CD4-positive, CD25-positive, alpha-beta regulatory T cell (primary cell): ENCODE measurements around the gene PROX1. TPM values are rescaled to one million over a fixed set of nuclear protein-coding genes. Genes with fewer than 3 reads are reported as not detected.

Source experiments
- ATAC-seq, 2 donors: fragments of 150-1000 bp; cut with Tn5 transposase; one replicate each; pipeline ENCODE4 v1.10.0; 2021; ENCODE audit warnings: low read depth in 2 of 2, moderate number of reproducible peaks in 2 of 2, moderate library complexity in 1 of 2
- DNase-seq, 3 donors: peaks; one replicate each; pipeline versions ENCODE4 v3.0.0 to v3.0.0-alpha.2; 2012 to 2022; ENCODE audit warnings: mixed read lengths in 1 of 3
- H3K27ac ChIP-seq: one replicate; pipeline ENCODE4 v1.7.0; 2013; ENCODE audit warnings: mild to moderate bottlenecking, low read length; ENCODE audit not compliant: insufficient read depth, poor library complexity, severe bottlenecking
- H3K27me3 ChIP-seq: one replicate; pipeline ENCODE4 v1.7.0; 2013; ENCODE audit warnings: low read length; ENCODE audit not compliant: control insufficient read depth, insufficient read depth
- H3K36me3 ChIP-seq: one replicate; pipeline ENCODE4 v1.7.0; 2013; ENCODE audit warnings: mild to moderate bottlenecking, low read length, moderate library complexity; ENCODE audit not compliant: control insufficient read depth, insufficient read depth
- H3K4me1 ChIP-seq: 2 replicates; pipeline ENCODE4 v1.7.0; 2013; ENCODE audit warnings: mild to moderate bottlenecking, low read length; ENCODE audit not compliant: insufficient read depth, control insufficient read depth, poor library complexity, severe bottlenecking
- H3K4me3 ChIP-seq: one replicate; pipeline ENCODE4 v1.7.0; 2013; ENCODE audit warnings: low read depth, mild to moderate bottlenecking, low read length, moderate library complexity
- H3K9me3 ChIP-seq, 2 experiments: 1 replicate in 1 of 2; 2 replicates in 1 of 2; pipeline ENCODE4 v1.7.0; 2013; ENCODE audit warnings: low read length in 2 of 2, mild to moderate bottlenecking in 1 of 2, moderate library complexity in 1 of 2; ENCODE audit not compliant: control insufficient read depth in 2 of 2
- H3K27ac Mint-ChIP-seq, 3 donors: one replicate each; pipeline ENCODE4 v1.8.0; 2020 to 2022; ENCODE audit warnings: mild to moderate bottlenecking in 3 of 3, mixed read lengths in 3 of 3, moderate library complexity in 2 of 3
- H3K27me3 Mint-ChIP-seq: one replicate; pipeline ENCODE4 v1.8.0; 2022; ENCODE audit warnings: mild to moderate bottlenecking, mixed read lengths
- H3K36me3 Mint-ChIP-seq: one replicate; pipeline ENCODE4 v1.8.0; 2020; ENCODE audit warnings: mixed read lengths
- H3K4me1 Mint-ChIP-seq, 4 donors: one replicate each; pipeline ENCODE4 v1.8.0; 2020 to 2022; ENCODE audit warnings: mixed read lengths in 4 of 4, mild to moderate bottlenecking in 1 of 4
- H3K4me3 Mint-ChIP-seq, 4 donors: one replicate each; pipeline ENCODE4 v1.8.0; 2020 to 2022; ENCODE audit warnings: mild to moderate bottlenecking in 4 of 4, mixed read lengths in 4 of 4, moderate library complexity in 3 of 4
- H3K9me3 Mint-ChIP-seq, 7 donors: one replicate each; pipeline ENCODE4 v1.8.0; 2020 to 2022; ENCODE audit warnings: mixed read lengths in 7 of 7, mild to moderate bottlenecking in 3 of 7, moderate library complexity in 2 of 7
- polyA plus RNA-seq, 4 donors: library from polyadenylated mRNA; unstranded; fragments of 300-500 nt; fragmentation: Illumina TruSeq; gene quantifications; one replicate each; pipeline ENCODE4 v1.2.3, GENCODE V29; 2021
- total RNA-seq: library from RNA; stranded (reverse); gene quantifications from one replicate; pipeline ENCODE4 v1.2.3, GENCODE V29; 2022

PROX1 gene
- total and polyA plus RNA-seq, 5 donors from 2014 or later, result not detected

DNA sequence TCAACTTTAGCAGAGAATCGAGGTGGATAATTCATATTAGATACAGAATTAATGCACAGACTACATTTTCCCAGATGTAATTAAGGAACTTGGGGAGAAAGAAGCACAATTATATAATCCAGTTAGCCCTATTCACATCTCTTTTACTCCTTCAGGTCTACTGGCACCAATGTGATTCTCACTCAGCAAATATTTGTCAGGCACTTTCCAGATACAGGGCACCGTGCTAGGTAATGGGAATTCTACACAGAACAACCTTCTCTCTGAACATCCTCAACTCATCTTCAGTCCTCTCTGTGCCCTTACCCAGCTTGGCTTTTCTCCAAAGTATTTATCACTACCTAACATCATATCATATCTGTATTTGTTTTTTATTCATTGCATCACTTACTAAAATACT, 15.6 kb upstream of the PROX1 start:
- Mint-ChIP-seq H3K36me3 (no peaks in the 10 kb centered on the region), H3K27me3 (peaks cover 30% of the 10 kb centered on the region), H3K4me1 (no peaks in the 10 kb centered on the region), H3K9me3 (peaks cover 0 to 7% (median 0%) of the 10 kb centered on the region in 7 donors), H3K27ac (no peak overlapping the region), H3K4me3 (no peak overlapping the region)
- peaks cover 4% of the 10 kb centered on the region for H3K27me3 ChIP-seq
- H3K9me3 ChIP-seq, result no peaks in the 10 kb centered on the region
- no peak overlapping the region for H3K27ac ChIP-seq
- no peak overlapping the region for H3K4me3 ChIP-seq
- H3K36me3 ChIP-seq, result no peaks in the 10 kb centered on the region
- H3K4me1 ChIP-seq, result no peaks in the 10 kb centered on the region
- no peak for DNase-seq
- no peak for ATAC-seq

DNA sequence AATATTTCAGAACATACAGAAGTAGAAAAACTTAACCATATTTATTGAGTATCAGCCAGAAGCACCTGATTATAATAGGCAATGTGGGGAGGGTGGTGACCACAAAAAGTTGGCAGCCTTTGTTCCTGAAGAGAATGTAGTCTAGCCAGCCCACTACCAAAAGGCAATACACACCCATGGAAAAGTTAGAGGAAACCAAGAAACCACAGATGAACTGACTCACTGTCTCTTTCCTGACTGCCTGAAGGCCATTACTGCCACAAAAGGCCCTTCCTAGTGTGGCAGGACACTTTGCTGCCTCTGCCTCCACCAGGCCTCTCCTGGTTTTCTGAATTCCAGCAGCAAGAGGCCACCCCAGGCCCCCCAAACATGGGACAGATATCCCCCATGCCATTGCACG, 14.6 kb upstream of the PROX1 start:
- Mint-ChIP-seq H3K4me1 (no peaks in the 10 kb centered on the region), H3K27ac (no peak overlapping the region), H3K9me3 (peaks cover 0 to 7% (median 2%) of the 10 kb centered on the region in 7 donors), H3K4me3 (no peak overlapping the region), H3K36me3 (no peaks in the 10 kb centered on the region), H3K27me3 (peaks cover 39% of the 10 kb centered on the region)
- DNase-seq (no peak), ATAC-seq (no peak)
- H3K36me3 ChIP-seq, result no peaks in the 10 kb centered on the region
- no peak overlapping the region for H3K4me3 ChIP-seq
- no peak overlapping the region for H3K27ac ChIP-seq
- no peaks in the 10 kb centered on the region for H3K9me3 ChIP-seq
- H3K4me1 ChIP-seq, result no peaks in the 10 kb centered on the region
- peaks cover 6% of the 10 kb centered on the region for H3K27me3 ChIP-seq

DNA sequence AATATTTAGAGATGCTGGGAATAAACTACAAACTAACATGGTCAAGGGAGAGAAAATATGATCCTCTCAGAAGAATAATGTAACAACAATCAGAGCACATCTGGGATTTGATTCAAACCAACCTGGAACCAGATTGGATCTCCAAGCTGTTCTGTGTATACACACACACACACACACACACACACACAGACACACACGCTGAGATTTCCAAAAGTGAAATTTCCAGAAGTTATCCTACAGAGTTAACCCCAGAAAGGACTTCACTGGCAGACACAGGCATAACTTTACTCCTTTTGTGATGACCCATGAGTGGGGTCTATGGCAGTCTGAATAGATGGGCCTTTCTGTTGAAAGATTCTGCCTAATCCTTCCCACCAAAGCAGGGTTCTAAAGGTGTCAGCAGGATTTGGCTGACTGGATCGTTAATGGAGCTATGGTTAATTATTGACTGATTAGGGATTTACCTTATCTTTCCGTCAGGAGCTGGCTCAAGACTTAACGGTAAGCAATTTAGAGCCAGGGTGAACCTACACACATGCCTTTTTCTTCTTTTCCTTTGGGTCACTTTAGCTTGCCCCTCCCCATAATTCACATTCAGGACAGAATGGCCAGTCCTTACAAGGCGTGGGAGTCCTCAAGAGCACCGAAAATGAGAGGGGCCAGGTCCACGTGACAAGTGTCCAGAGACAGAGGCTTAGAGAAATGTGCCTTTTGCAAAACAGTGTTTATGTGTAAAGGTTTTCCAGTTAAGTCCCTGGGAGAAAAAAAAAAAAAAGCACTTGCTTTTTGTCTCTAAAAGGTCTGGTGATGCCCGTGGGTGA, 10.9 kb upstream of the PROX1 start:
- H3K36me3 Mint-ChIP-seq, result no peaks in the 10 kb centered on the region
- Histone ChIP-seq H3K4me3 (no peak overlapping the region), H3K36me3 (no peaks in the 10 kb centered on the region), H3K27ac (no peak overlapping the region), H3K4me1 (no peaks in the 10 kb centered on the region), H3K9me3 (no peaks in the 10 kb centered on the region), H3K27me3 (peaks cover 26% of the 10 kb centered on the region)
- ATAC-seq (no peak), DNase-seq (no peak)
- peaks cover 0 to 13% (median 0%) of the 10 kb centered on the region in 7 donors for H3K9me3 Mint-ChIP-seq
- H3K4me1 Mint-ChIP-seq, result peaks cover 0 to 4% (median 0%) of the 10 kb centered on the region in 4 donors
- H3K27me3 Mint-ChIP-seq, result peaks cover 68% of the 10 kb centered on the region
- H3K27ac Mint-ChIP-seq, result no peak overlapping the region
- H3K4me3 Mint-ChIP-seq, result no peak overlapping the region

DNA sequence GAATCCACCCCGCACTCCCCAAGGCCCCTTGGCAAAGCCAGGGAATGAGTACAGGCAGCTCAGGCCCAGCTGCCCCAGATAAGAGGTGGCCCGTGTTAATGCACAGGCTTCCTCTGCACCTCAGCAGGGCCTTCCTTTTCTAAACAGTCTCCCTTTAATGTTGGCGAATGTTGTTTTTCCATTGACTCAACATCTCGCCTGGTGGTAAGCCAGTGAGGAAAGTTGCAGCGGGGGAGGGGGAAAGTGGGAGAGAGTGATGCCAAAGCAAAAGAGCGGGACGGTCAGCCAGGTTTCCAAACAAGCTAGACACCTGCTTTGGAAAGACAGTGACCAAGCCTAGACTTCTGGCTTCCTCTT, 10.3 kb upstream of the PROX1 start:
- H3K27me3 Mint-ChIP-seq, result peaks cover 74% of the 10 kb centered on the region
- Histone ChIP-seq H3K36me3 (no peaks in the 10 kb centered on the region), H3K27me3 (peaks cover 28% of the 10 kb centered on the region), H3K9me3 (no peaks in the 10 kb centered on the region), H3K4me1 (no peaks in the 10 kb centered on the region), H3K27ac (no peak overlapping the region), H3K4me3 (no peak overlapping the region)
- ATAC-seq, result no peak
- no peak overlapping the region for H3K27ac Mint-ChIP-seq
- H3K4me3 Mint-ChIP-seq, result no peak overlapping the region
- H3K9me3 Mint-ChIP-seq, result peaks cover 0 to 11% (median 0%) of the 10 kb centered on the region in 7 donors
- no peak for DNase-seq
- H3K4me1 Mint-ChIP-seq, result peaks cover 0 to 7% (median 0%) of the 10 kb centered on the region in 4 donors
- no peaks in the 10 kb centered on the region for H3K36me3 Mint-ChIP-seq

DNA sequence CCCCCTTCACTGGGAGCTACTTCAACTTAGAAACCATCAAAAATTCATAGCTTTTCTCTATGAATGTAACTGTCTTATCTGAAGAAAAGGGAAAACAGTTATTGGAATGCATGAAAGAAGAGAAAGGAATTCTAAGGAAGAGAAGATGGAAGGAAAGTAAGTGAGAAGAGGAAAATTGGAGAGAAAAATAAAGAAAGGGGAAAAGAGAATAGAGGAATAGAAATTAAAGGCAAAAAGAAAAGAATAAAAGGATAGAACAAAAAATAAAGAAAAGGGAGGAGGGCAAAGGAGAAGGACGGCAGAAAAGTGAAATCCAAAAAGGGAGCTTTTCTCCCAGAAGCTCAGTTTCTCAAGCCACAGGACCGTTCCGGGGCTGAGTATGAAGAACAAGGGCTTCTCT, 9.9 kb upstream of the PROX1 start:
- Mint-ChIP-seq H3K9me3 (peaks cover 0 to 10% (median 0%) of the 10 kb centered on the region in 7 donors), H3K27ac (no peak overlapping the region), H3K4me3 (no peak overlapping the region), H3K36me3 (no peaks in the 10 kb centered on the region), H3K27me3 (peaks cover 74% of the 10 kb centered on the region), H3K4me1 (peaks cover 0 to 7% (median 0%) of the 10 kb centered on the region in 4 donors)
- no peak for ATAC-seq
- DNase-seq, result no peak
- H3K9me3 ChIP-seq, result no peaks in the 10 kb centered on the region
- no peak overlapping the region for H3K27ac ChIP-seq
- no peak overlapping the region for H3K4me3 ChIP-seq
- H3K36me3 ChIP-seq, result no peaks in the 10 kb centered on the region
- H3K27me3 ChIP-seq, result peaks cover 28% of the 10 kb centered on the region
- H3K4me1 ChIP-seq, result no peaks in the 10 kb centered on the region

DNA sequence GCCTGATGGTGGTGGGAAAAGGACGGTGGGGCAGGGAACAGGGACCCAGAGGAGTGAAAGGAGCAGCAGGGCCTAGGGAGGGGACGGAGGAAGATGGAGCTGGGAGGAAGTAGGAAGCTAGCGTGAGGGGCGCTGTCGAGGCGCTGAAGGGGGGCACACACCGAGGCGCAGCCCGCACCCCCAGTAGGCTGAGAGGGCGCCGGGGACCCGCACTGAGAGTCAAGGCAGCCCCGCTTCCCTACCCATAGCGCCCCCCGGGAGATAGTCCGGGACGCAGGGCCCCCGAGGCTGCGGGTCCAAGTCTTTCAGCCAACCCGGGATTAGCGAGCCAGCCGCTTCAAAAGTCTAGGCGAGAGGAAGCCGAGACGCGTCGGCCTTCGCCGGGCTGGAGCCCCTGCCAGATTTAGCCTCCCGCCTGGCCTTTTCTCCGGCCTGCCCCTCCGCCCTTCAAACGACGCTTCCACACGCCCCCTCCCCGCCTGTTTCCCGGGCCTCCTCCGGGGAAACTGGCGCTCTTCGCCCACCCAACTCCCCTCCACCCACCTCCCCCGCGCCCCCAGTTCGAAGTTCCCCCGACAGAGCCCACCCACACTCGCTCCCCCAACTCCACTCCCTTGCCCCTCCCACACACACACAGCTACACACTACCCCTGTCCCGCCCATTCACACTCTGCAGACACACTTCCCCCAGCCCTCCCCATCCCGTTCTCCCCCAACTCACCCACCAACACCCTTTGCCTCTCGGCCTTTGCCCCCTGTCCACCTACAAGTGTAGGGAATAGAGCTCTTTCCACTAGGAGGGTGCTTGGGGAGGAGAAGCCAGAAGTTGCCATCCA, 7.8 kb upstream of the PROX1 start:
- H3K27ac Mint-ChIP-seq, result no peak overlapping the region
- Histone ChIP-seq H3K27ac (no peak overlapping the region), H3K9me3 (peaks cover 0 to 10% of the 10 kb centered on the region in 2 experiments), H3K4me1 (no peaks in the 10 kb centered on the region), H3K27me3 (peaks cover 43% of the 10 kb centered on the region), H3K4me3 (no peak overlapping the region), H3K36me3 (no peaks in the 10 kb centered on the region)
- DNase-seq, result no peak
- ATAC-seq, result no peak
- no peak overlapping the region for H3K4me3 Mint-ChIP-seq
- H3K9me3 Mint-ChIP-seq, result peaks cover 0 to 10% (median 0%) of the 10 kb centered on the region in 7 donors
- peaks cover 0 to 11% (median 0%) of the 10 kb centered on the region in 4 donors for H3K4me1 Mint-ChIP-seq
- peaks cover 79% of the 10 kb centered on the region for H3K27me3 Mint-ChIP-seq
- no peaks in the 10 kb centered on the region for H3K36me3 Mint-ChIP-seq

DNA sequence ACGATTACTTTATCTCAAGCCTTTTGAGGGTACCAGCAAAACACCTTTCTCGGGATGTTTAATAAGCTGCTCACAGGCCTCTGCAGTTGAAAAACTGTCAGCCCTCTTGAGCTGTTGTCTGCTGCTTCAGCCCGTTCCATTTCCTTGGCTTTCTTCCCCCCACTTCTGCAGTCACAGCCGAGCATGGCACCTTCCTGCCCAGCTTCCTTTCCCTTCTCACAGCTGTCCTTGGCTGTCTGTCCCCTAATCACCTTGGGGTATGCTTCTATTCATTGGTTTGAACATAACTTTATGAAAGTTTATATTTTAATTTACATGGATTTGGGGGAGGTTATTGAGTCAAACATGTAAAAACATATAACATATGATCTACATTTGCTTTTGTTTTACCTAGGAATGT, 6.9 kb upstream of the PROX1 start:
- H3K27ac Mint-ChIP-seq, result no peak overlapping the region
- Histone ChIP-seq H3K27me3 (peaks cover 49% of the 10 kb centered on the region), H3K27ac (no peak overlapping the region), H3K9me3 (peaks cover 0 to 10% of the 10 kb centered on the region in 2 experiments), H3K36me3 (no peaks in the 10 kb centered on the region), H3K4me1 (no peaks in the 10 kb centered on the region), H3K4me3 (no peak overlapping the region)
- peaks cover 0 to 11% (median 0%) of the 10 kb centered on the region in 7 donors for H3K9me3 Mint-ChIP-seq
- peaks cover 0 to 15% (median under 1%) of the 10 kb centered on the region in 4 donors for H3K4me1 Mint-ChIP-seq
- no peak for ATAC-seq
- no peak for DNase-seq
- peaks cover 85% of the 10 kb centered on the region for H3K27me3 Mint-ChIP-seq
- H3K4me3 Mint-ChIP-seq, result no peak overlapping the region
- H3K36me3 Mint-ChIP-seq, result no peaks in the 10 kb centered on the region
